ENCODE results near the gene TXNL4A. TPM values are rescaled to one million over a fixed set of nuclear protein-coding genes. Genes with fewer than 3 reads are reported as not detected.
A peak's percentile ranks its signal among the peaks of the same experiment; 100 is the strongest.

Gene TXNL4A
- total and polyA plus RNA-seq, 12 donors: 63.3 to 144 (median 91.6) TPM

DNA sequence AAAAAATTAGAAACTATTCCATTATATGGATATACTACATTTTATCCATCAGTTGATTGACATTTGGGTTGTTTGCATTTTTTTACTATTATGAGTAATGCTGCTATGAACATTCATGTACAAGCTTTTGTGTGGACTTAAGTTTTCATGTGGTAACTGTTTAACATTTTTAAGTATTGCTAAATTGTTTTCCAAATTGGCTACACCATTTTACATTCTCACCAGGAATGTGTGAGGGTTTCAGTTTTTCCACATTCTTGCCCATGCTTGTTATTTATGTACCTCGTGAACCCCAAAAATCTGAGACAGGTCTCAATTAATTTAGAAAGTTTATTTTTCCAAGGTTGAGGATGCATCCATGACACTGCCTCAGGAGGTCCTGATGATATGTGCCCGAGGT lies 3.1 kb upstream of the TXNL4A start:
- peaks cover 0 to under 1% (median 0%) of the 10 kb centered on the region in 9 donors for H3K36me3 ChIP-seq
- ATAC-seq: no peak
- intact Hi-C loops (cut with DNase I): loop anchor here in 1 of 10 donors (5.0 kb wide), 1 partner anchor 41 kb away; the partner anchor contains the start of gene RBFA
- H3K27ac ChIP-seq: no peak overlapping the region
- DNase-seq: no peak
- no peaks in the 10 kb centered on the region for H3K27me3 ChIP-seq
- WGBS, 2 donors: 83 to 89% methylated on average over 2 of the region's 2 CpGs
- TF ChIP-seq, protein P1, sequence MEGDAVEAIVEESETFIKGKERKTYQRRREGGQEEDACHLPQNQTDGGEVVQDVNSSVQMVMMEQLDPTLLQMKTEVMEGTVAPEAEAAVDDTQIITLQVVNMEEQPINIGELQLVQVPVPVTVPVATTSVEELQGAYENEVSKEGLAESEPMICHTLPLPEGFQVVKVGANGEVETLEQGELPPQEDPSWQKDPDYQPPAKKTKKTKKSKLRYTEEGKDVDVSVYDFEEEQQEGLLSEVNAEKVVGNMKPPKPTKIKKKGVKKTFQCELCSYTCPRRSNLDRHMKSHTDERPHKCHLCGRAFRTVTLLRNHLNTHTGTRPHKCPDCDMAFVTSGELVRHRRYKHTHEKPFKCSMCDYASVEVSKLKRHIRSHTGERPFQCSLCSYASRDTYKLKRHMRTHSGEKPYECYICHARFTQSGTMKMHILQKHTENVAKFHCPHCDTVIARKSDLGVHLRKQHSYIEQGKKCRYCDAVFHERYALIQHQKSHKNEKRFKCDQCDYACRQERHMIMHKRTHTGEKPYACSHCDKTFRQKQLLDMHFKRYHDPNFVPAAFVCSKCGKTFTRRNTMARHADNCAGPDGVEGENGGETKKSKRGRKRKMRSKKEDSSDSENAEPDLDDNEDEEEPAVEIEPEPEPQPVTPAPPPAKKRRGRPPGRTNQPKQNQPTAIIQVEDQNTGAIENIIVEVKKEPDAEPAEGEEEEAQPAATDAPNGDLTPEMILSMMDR (IDR thresholded peaks at IDR 0.05): no peak
- H3K4me3 ChIP-seq: no peak overlapping the region
- H3K9me3 ChIP-seq: no peaks in the 10 kb centered on the region
- peaks cover 9 to 22% (median 17%) of the 10 kb centered on the region in 9 donors for H3K4me1 ChIP-seq

- WGBS, 2 donors: 51 to 57% methylated on average over 14 of the region's 14 CpGs
- H3K27ac ChIP-seq: peak overlapping the region; percentile 92 to 99 (median 96)
- H3K36me3 ChIP-seq: peaks cover 0 to 21% (median 5%) of the 10 kb centered on the region in 9 donors
- peaks cover 9 to 33% (median 25%) of the 10 kb centered on the region in 9 donors for H3K4me1 ChIP-seq
- no peak for DNase-seq
- no peaks in the 10 kb centered on the region for H3K9me3 ChIP-seq
- peak overlapping the region; percentile 70 to 98 (median 93) for H3K4me3 ChIP-seq
- H3K27me3 ChIP-seq: no peaks in the 10 kb centered on the region
- intact Hi-C loops (cut with DNase I): loop anchor here in 5 of 10 donors (2.0 to 10.0 kb wide), 5 partner anchors 37 to 46 kb away; partner anchors contain the start of genes RBFA (in 4 of the 5) and SLC66A2 (in 2 of the 5)
- ATAC-seq: peak in 1 of 8 donors; percentile 5
- TF ChIP-seq, protein P1 (IDR thresholded peaks at IDR 0.05): no peak
These were observed 783 bp upstream of the TXNL4A start for GRCh38 chr18:79989195-79989497.

GRCh38 chr18:79988071-79988450 lies 302 bp downstream of the TXNL4A start:
- peak; percentile 62 to 77 (median 70) for ATAC-seq
- peak overlapping the region; percentile 92 to 99 (median 96) for H3K27ac ChIP-seq
- peaks cover 9 to 41% (median 30%) of the 10 kb centered on the region in 9 donors for H3K4me1 ChIP-seq
- H3K27me3 ChIP-seq: no peaks in the 10 kb centered on the region
- peak overlapping the region; percentile 70 to 98 (median 93) for H3K4me3 ChIP-seq
- TF ChIP-seq, protein P1 (IDR thresholded peaks at IDR 0.05): peak in 6 of 9 donors; percentile 21 to 55 (median 47)
- DNase-seq: peak; percentile 46 to 61
- 0% methylated on average over 45 to 48 of the region's 48 CpGs for WGBS, 2 donors
- peaks cover 0 to 21% (median 5%) of the 10 kb centered on the region in 9 donors for H3K36me3 ChIP-seq
- intact Hi-C loops (cut with DNase I): loop anchor here in 5 of 10 donors (2.0 to 10.0 kb wide), 5 partner anchors 36 to 47 kb away; partner anchors contain the start of genes RBFA (in 4 of the 5) and SLC66A2 (in 2 of the 5)
- H3K9me3 ChIP-seq: no peaks in the 10 kb centered on the region

DNA sequence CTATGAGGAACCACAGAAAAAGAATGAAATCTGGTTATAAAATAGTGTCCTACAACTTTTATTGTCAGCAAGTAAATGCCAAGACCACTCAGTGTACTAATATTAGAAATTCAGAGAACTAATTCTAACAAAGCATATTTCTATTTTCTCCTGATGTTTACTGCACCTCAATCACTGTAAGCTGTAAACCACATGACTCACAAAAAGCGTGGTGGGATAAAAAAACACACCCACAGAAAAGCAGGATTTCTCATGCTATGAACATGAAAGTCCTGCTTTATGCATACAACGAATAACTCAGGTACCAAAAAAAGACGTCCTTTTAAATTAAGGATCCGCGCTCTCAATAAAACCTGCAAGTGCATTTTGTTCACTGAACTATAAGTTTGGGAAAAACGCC lies 797 bp downstream of the TXNL4A start:
- Histone ChIP-seq H3K27ac (peak overlapping the region in 9 of 10 donors; percentile 94 to 99 (median 97)), H3K27me3 (no peaks in the 10 kb centered on the region), H3K4me3 (peak overlapping the region; percentile 70 to 98 (median 93)), H3K9me3 (no peaks in the 10 kb centered on the region), H3K36me3 (peaks cover 0 to 21% (median 5%) of the 10 kb centered on the region in 9 donors), H3K4me1 (peaks cover 9 to 46% (median 35%) of the 10 kb centered on the region in 9 donors)
- DNase-seq: no peak
- TF ChIP-seq, protein P1 (IDR thresholded peaks at IDR 0.05): no peak
- intact Hi-C loops (cut with DNase I): loop anchor here in 4 of 10 donors (5.0 to 10.0 kb wide), 3 partner anchors 35 to 47 kb away; partner anchors contain the start of genes RBFA (in 3 of the 4) and SLC66A2 (in 1 of the 4)
- ATAC-seq: no peak
- 0 to 1% methylated on average over 6 of the region's 6 CpGs for WGBS, 2 donors

All from heart right ventricle (tissue), 16 donors.